Uterus (tissue), 4 donors: Measurements from ENCODE around the gene ZNF426. TPM values are rescaled to one million over a fixed set of nuclear protein-coding genes. Genes with fewer than 3 reads are reported as not detected.

Experiments
- DNase-seq, 2 donors: peaks; one replicate each; pipeline ENCODE4 v3.0.0-alpha.2; 2019 to 2020
- H3K27ac ChIP-seq, 2 donors: fragments of 200-600 bp; sonication (generic); 1 replicate in 1 of 2; 2 replicates in 1 of 2; pipeline ENCODE4 v1.5.1; 2016 to 2018
- H3K27me3 ChIP-seq, 2 donors: fragments of 200-600 bp; sonication (generic); one replicate each; pipeline ENCODE4 v1.5.1; 2018 to 2019; ENCODE audit warnings: control low read depth in 1 of 2
- H3K36me3 ChIP-seq, 2 donors: fragments of 200-600 bp; sonication (generic); one replicate each; pipeline ENCODE4 v1.5.1; 2019; ENCODE audit warnings: control low read depth in 1 of 2
- H3K4me1 ChIP-seq, 2 donors: fragments of 200-600 bp; sonication (generic); one replicate each; pipeline ENCODE4 v1.5.1; 2018 to 2019; ENCODE audit warnings: control low read depth in 1 of 2
- H3K4me3 ChIP-seq, 2 donors: fragments of 200-600 bp; sonication (generic); 1 replicate in 1 of 2; 2 replicates in 1 of 2; pipeline ENCODE4 v1.5.1; 2018 to 2019; ENCODE audit warnings: mild to moderate bottlenecking in 1 of 2
- H3K9me3 ChIP-seq, 2 donors: fragments of 200-600 bp; sonication (generic); one replicate each; pipeline ENCODE4 v1.5.1; 2019; ENCODE audit warnings: control low read depth in 1 of 2
- POLR2A ChIP-seq, 2 donors: fragments of 450-650 bp; IDR thresholded peaks; one replicate each; pipeline ENCODE4 v1.6.1; 2016; ENCODE audit warnings: antibody characterized with exemption in 2 of 2, mild to moderate bottlenecking in 1 of 2, moderate library complexity in 1 of 2
- intact Hi-C: fragments of 100-400 bp; cut with DNase I; formaldehyde crosslinking; loops from one replicate; pipeline ENCODE4 v1.15.1; 2023; ENCODE audit warnings: low total_unique reads
- total RNA-seq, 4 donors: library from RNA; depleted of rRNA in 3 of 4; stranded (reverse); fragments of >200 nt in 3 of 4; gene quantifications; one replicate each; pipeline versions ENCODE4 v1.1.0 to v1.2.4, GENCODE V29; 2014 to 2023
- TF ChIP-seq, protein P1 (sequence below), 4 experiments: fragments of 200-600 bp in 2 of 4; fragments of 450-650 bp in 2 of 4; sonication (generic) in 2 of 4; IDR thresholded peaks; one replicate each; pipeline ENCODE4 v1.5.1; 2016 to 2019; ENCODE audit warnings: antibody characterized with exemption in 4 of 4, mild to moderate bottlenecking in 2 of 4, moderate library complexity in 1 of 4
- donor health status: DM: yes; HTN: yes; CAD: no.

The ZNF426 gene
- total RNA-seq, 4 donors from 2014 or later: 5.1 to 47.0 (median 27.0) TPM

DNA sequence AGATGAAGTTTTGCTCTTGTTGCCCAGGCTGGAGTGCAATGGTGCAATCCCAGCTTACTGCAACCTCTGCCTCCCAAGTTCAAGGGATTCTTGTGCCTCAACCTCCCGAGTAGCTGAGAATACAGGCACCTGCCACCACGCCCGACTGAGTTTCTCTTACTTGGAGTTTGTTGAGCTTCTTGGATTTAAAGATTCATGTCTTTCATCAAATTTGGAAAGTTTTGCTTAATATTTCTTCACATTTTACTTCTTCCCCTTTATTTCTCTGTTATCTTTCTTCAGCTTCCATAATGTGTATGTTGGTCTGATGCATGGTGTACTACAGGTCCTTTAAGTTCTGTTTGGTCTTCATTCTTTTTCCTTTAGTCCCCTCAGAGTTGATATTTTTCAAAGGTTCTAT lies 31.2 kb downstream of the ZNF426 start:
- DNase-seq: no peak
- intact Hi-C loops: no loop called here
- Histone ChIP-seq H3K27me3 (no peaks in the 10 kb centered on the region), H3K9me3 (peaks cover 0 to 11% of the 10 kb centered on the region in 2 donors), H3K36me3 (no peaks in the 10 kb centered on the region), H3K4me1 (no peaks in the 10 kb centered on the region), H3K4me3 (no peak overlapping the region), H3K27ac (no peak overlapping the region)
- TF ChIP-seq, protein P1, sequence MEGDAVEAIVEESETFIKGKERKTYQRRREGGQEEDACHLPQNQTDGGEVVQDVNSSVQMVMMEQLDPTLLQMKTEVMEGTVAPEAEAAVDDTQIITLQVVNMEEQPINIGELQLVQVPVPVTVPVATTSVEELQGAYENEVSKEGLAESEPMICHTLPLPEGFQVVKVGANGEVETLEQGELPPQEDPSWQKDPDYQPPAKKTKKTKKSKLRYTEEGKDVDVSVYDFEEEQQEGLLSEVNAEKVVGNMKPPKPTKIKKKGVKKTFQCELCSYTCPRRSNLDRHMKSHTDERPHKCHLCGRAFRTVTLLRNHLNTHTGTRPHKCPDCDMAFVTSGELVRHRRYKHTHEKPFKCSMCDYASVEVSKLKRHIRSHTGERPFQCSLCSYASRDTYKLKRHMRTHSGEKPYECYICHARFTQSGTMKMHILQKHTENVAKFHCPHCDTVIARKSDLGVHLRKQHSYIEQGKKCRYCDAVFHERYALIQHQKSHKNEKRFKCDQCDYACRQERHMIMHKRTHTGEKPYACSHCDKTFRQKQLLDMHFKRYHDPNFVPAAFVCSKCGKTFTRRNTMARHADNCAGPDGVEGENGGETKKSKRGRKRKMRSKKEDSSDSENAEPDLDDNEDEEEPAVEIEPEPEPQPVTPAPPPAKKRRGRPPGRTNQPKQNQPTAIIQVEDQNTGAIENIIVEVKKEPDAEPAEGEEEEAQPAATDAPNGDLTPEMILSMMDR (IDR thresholded peaks at IDR 0.05): no peak
- no peak for TF ChIP-seq POLR2A (IDR thresholded peaks at IDR 0.05)

GRCh38 chr19:9500796-9501195 lies 37.6 kb downstream of the ZNF426 start:
- peaks cover 0 to 25% of the 10 kb centered on the region in 2 donors for H3K9me3 ChIP-seq

GRCh38 chr19:9498183-9498902 lies 40.1 kb downstream of the ZNF426 start, which contains the start of gene ZNF560:
Gene ZNF560 (minus strand): TSS chr19:9498616. CDS start chr19:9475313, 23,303 bp downstream.
- Histone ChIP-seq H3K4me1 (no peaks in the 10 kb centered on the region), H3K4me3 (no peak within 1 kb of the TSS), H3K36me3 (no peaks in the 10 kb centered on the region), H3K27ac (no peak within 1 kb of the TSS), H3K9me3 (peaks cover 0 to 15% of the 10 kb centered on the region in 2 donors), H3K27me3 (no peaks in the 10 kb centered on the region)
- no peak for DNase-seq
- intact Hi-C loops: no loop called here
- TF ChIP-seq, protein P1 (IDR thresholded peaks at IDR 0.05): no peak
- no peak for TF ChIP-seq POLR2A (IDR thresholded peaks at IDR 0.05)

More at GRCh38 chr19:9500796-9501195, 37.6 kb downstream of the ZNF426 start:
- no peak for TF ChIP-seq POLR2A (IDR thresholded peaks at IDR 0.05)
- TF ChIP-seq, protein P1 (IDR thresholded peaks at IDR 0.05): no peak
- no peaks in the 10 kb centered on the region for H3K4me1 ChIP-seq
- no peaks in the 10 kb centered on the region for H3K36me3 ChIP-seq
- DNase-seq: no peak
- H3K27ac ChIP-seq: no peak overlapping the region
- intact Hi-C loops: no loop called here
- no peak overlapping the region for H3K4me3 ChIP-seq
- no peaks in the 10 kb centered on the region for H3K27me3 ChIP-seq

DNA sequence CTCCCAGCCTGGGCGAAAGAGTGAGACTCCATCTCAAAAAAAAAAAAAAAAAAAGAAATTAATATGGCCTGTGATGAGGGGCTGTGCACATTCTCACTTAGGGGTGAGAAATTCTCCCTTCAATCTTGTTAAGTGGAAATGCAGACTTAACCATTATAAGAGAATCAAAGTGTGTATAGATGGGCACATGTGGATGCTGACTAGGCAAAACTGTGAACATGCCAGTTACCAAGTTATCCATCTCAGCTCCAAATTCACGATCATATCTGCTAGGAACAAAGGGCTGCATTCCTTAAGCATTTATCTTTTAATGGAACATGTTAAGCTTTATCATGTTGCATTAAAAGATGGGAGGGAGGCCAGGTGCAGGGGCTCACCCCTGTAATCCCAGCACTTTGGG lies 44.3 kb downstream of the ZNF426 start:
- H3K36me3 ChIP-seq: no peaks in the 10 kb centered on the region
- H3K27ac ChIP-seq: no peak overlapping the region
- H3K4me3 ChIP-seq: no peak overlapping the region
- intact Hi-C loops: no loop called here
- no peaks in the 10 kb centered on the region for H3K4me1 ChIP-seq
- no peak for DNase-seq
- no peak for TF ChIP-seq POLR2A (IDR thresholded peaks at IDR 0.05)
- TF ChIP-seq, protein P1 (IDR thresholded peaks at IDR 0.05): no peak
- peaks cover 0 to 8% of the 10 kb centered on the region in 2 donors for H3K9me3 ChIP-seq
- H3K27me3 ChIP-seq: no peaks in the 10 kb centered on the region

- DNase-seq: no peak
- Histone ChIP-seq H3K27ac (no peak overlapping the region), H3K9me3 (peaks cover 0 to 14% of the 10 kb centered on the region in 2 donors), H3K27me3 (no peaks in the 10 kb centered on the region), H3K4me1 (no peaks in the 10 kb centered on the region), H3K36me3 (no peaks in the 10 kb centered on the region), H3K4me3 (no peak overlapping the region)
- TF ChIP-seq POLR2A (IDR thresholded peaks at IDR 0.05): no peak
- TF ChIP-seq, protein P1 (IDR thresholded peaks at IDR 0.05): no peak
- intact Hi-C loops: no loop called here
These were observed 51.4 kb downstream of the ZNF426 start for GRCh38 chr19:9487016-9487415.
